ENCODE measurements around the gene USP35.
"Not testable (repeated sequence)": the region's sequence is repeated elsewhere in the genome, so short reads cannot be mapped to it uniquely, and the experiment has no call there.

The USP35 gene

GRCh38 chr11:78217650-78218541 lies 29.2 kb downstream of the USP35 start:
- DNase-seq: no peak

- DNase-seq: no peak
Observed at GRCh38 chr11:78218707-78219492, 30.2 kb downstream of the USP35 start.

GRCh38 chr11:78219493-78220217 lies 30.9 kb downstream of the USP35 start:
- no peak for DNase-seq

- no peak for DNase-seq
Observed at GRCh38 chr11:78220218-78221157, 31.8 kb downstream of the USP35 start.

GRCh38 chr11:78221396-78222315 lies 32.9 kb downstream of the USP35 start:
- no peak for DNase-seq

GRCh38 chr11:78222726-78223125 lies 34.0 kb downstream of the USP35 start:
- DNase-seq: not testable (repeated sequence)

- no peak for DNase-seq
Observed at GRCh38 chr11:78223320-78223954, 34.7 kb downstream of the USP35 start.

- no peak for DNase-seq
Observed at GRCh38 chr11:78224506-78224905, 35.8 kb downstream of the USP35 start.

GRCh38 chr11:78224906-78225420 lies 36.2 kb downstream of the USP35 start:
- DNase-seq: no peak

- DNase-seq: no peak
Observed at GRCh38 chr11:78226684-78227680, 38.3 kb downstream of the USP35 start.

GRCh38 chr11:78227921-78228320 lies 39.2 kb downstream of the USP35 start:
- DNase-seq: no peak

GRCh38 chr11:78228467-78228866 lies 39.7 kb downstream of the USP35 start:
- DNase-seq: peak; percentile 74

- no peak for DNase-seq
Observed at GRCh38 chr11:78229106-78229505, 40.4 kb downstream of the USP35 start.

- DNase-seq: peak; percentile 23
Observed at GRCh38 chr11:78230161-78230877, 41.6 kb downstream of the USP35 start.

- DNase-seq: no peak
Observed at GRCh38 chr11:78231962-78232501, 43.3 kb downstream of the USP35 start.

- DNase-seq: not testable (repeated sequence)
Observed at GRCh38 chr11:78233046-78233445, 44.3 kb downstream of the USP35 start.

- DNase-seq: no peak
Observed at GRCh38 chr11:78234006-78234405, 45.3 kb downstream of the USP35 start.

Data from RPMI8226 (cell line).